GM20431 (cell line): ENCODE results near the gene DYNC1LI1.
"Not testable (repeated sequence)": the region's sequence is repeated elsewhere in the genome, so short reads cannot be mapped to it uniquely, and the experiment has no call there.

ENCODE experiments used
- in situ Hi-C: fragments of 300-500 bp; cut with MseI, MboI; formaldehyde crosslinking; loops from one replicate; pipeline ENCODE4 v1.15.0; 2020; ENCODE audit warnings: low sequenced_read_pairs; ENCODE audit not compliant: unreplicated experiment

DYNC1LI1 gene

GRCh38 chr3:32586356-32586755, 15.7 kb upstream of the DYNC1LI1 start:
- in situ Hi-C loops = no loop called here

DNA sequence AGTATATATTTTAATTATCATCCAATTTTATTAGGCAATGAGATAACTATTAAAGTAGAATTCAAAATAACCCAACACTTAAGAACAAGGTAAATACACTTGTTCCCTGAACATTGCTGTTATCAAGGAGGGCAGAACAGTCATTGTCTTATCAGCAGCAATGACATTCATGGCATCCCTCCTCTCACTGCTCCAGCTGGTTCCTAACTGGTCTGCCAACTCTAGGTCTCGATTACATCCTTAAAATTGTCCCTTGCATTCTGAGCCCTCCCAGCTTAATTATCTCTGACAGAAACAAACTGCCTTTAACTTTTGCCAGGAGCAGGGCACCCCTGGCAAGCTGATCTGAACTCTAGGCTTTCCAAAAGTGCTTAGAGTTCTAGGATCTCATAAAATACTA, 14.0 kb upstream of the DYNC1LI1 start:
- in situ Hi-C loops = no loop called here

DNA sequence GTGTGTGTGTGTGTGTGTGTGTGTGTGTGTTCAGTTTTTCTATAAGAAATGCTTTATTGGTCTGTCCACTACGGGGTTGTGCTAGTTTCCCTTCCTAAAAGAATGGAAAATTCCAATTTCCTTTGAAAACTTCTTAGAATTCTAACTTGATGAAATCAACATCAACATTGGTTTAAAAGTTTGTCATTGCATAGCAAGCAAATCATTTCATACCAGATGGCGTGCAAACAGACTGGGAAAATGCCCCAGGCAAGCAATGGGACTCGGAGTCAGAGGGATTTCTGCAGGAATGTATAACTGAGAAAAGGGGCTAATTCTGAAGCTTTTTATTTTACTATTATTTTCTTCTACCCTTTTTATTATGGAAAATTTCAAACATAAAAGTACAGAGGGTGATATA, 13.1 kb upstream of the DYNC1LI1 start:
- in situ Hi-C loops = no loop called here

DNA sequence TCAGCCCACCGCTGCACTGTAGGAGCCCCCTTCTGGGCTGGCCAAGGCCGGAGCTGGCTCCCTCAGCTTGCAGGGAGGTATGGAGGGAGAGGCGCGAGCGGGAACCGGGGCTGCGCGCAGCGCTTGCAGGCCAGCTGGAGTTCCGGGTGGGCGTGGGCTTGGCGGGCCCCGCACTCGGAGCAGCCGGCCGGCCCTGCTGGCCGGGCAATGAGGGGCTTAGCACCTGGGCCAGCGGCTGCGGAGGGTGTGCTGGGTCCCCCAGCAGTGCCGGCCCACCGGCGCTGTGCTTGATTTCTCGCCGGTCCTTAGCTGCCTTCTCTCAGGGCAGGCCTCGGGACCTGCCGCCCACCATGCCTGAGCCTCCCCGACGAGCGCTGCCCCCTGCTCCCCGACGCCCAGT, 8.0 kb upstream of the DYNC1LI1 start:
- in situ Hi-C loops = not testable (repeated sequence)

DNA sequence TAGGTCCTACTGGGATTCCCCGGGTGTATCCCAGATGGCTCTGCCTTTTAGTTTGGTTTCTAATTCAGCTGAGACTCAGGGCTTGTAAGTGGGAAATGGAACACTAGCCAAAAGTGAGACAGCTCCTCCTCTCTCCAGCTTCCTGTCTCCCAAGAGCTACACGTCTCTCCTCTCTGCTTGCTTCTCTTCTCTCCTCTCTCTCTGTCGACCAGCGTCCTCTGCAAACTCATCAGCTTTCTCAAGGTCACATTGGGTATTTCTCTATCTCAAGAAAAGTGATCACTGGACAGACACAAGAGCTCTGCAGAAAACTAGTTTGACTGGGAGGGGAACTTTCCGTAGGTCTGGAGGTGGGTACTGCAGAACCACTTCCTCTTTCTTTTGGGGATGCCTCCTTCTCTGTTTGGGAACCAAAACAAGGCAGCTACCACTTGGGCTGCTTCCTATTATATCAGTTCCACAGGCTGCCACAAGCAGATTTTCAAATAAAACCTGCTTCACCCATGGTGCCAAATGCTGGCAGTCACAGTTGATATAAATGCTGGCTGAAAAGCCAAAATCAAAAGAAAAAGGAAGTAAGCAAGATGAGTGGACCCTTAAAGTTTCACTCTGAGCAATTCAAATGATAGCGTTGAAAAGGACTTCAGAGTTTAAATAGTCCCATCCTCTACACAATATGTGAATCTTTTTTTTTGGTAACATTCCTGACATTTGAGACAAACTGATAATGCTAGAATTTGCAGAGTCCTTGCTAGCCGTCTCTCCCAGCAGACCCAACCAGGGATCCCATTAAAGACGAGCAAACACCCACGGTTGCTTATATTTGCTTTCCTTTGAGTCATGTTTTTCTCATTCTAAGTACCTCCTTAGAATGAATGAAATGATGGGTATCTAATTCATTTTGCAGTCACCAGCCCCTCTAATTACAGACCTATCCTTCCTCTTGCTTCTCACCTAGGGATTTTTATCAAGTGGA, 7.2 kb upstream of the DYNC1LI1 start:
- in situ Hi-C loops = no loop called here

- in situ Hi-C loops = no loop called here
These were observed 6.5 kb upstream of the DYNC1LI1 start for GRCh38 chr3:32577174-32577573.

GRCh38 chr3:32575451-32576113, 4.9 kb upstream of the DYNC1LI1 start:
- in situ Hi-C loops = no loop called here

- in situ Hi-C loops = no loop called here
These were observed 481 bp upstream of the DYNC1LI1 start for GRCh38 chr3:32571192-32571485.

GRCh38 chr3:32569540-32570420, 878 bp downstream of the DYNC1LI1 start:
- in situ Hi-C loops = no loop called here

GRCh38 chr3:32568953-32569352, 1.7 kb downstream of the DYNC1LI1 start:
- in situ Hi-C loops = no loop called here

DNA sequence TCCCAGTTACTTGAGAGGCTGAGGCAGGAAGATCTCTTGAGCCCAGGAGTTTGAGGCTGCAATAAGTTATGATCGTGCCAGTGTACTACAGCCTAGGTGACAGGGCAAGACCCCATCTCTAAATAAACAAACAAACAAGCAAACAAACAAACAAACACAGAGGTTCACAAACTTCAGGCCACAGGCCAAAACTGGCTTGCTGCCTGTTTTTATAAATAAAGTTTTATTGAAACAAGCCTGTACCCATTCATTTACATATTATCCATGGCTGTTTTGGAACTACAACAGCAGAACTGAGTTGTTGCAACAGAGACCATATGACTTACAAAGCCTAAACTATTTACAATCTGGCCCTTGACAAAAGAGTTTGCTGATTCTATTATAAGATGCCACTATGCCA, 6.5 kb downstream of the DYNC1LI1 start:
- in situ Hi-C loops = no loop called here

DNA sequence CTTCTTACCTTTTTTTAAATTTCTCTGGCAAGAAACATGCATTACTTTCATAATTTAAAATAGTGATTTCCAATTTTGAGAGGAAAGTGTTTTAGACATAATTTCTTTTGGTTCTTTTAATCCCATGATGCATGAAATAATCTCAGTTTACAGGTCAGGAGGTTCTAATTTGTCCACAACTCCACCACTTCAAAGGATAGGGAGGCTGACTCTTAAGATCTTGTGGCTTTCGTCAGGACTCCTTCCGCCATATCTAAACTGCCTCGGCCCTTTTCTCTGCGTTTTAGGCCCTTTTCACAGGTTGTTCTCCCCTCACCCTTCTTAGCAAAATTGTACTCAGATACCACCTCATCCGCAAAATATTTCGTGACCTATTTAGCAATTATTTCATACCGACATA, 8.0 kb downstream of the DYNC1LI1 start:
- in situ Hi-C loops = no loop called here

DNA sequence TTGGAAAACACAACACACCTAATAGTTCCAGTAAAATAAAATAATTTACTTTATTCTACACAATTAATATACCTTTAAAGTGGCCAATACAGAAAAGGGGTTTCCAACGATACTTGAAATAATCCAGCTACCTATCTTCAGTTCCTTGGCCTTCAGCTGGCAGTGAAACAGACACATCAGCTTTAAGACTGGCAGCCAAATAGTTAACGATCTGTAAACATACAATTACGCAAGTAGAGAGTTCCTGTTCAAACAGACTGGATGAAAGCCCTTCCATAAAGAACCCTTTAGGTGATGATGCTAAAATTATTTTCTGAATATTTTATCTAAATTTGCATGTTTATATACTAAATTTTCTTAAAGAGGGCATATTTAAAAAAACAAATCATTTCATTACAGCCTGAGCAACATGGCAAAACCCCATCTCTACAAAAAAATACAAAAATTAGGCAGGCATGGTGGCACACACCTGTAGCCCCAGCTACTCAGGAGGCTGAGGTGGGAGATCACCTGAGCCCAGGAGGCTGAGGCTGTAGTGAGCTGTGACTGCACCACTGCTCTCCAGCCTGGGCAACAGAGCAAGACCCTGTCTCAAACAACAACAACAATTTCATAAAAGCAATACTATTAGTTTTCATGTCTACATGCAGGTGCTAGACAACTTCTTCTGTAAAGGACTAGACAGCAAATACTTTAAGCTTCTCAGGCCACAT, 12.9 kb downstream of the DYNC1LI1 start:
- in situ Hi-C loops = no loop called here

GRCh38 chr3:32556332-32556731, 14.3 kb downstream of the DYNC1LI1 start:
- in situ Hi-C loops = no loop called here

GRCh38 chr3:32553973-32554372, 16.7 kb downstream of the DYNC1LI1 start:
- in situ Hi-C loops = no loop called here

DNA sequence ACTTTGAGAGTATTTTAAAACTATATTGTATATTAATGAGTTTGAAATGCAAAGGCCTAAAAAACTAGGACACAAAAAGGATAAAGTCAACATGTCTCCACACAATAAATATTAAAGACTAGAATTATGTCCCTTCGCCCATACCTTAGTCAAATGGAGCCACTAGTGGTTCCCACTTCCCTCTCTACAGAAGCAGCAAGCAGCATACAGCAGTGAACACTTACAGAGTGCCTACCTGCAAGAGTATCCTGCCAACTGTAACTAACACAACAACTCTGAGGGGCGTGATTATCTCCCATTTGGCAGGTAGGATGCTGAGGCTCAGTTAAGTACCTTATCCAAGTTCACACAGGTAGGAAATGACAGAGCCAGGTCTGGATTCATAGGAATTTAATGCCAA, 17.2 kb downstream of the DYNC1LI1 start:
- in situ Hi-C loops = no loop called here

GRCh38 chr3:32552013-32552412, 18.6 kb downstream of the DYNC1LI1 start:
- in situ Hi-C loops = no loop called here

DNA sequence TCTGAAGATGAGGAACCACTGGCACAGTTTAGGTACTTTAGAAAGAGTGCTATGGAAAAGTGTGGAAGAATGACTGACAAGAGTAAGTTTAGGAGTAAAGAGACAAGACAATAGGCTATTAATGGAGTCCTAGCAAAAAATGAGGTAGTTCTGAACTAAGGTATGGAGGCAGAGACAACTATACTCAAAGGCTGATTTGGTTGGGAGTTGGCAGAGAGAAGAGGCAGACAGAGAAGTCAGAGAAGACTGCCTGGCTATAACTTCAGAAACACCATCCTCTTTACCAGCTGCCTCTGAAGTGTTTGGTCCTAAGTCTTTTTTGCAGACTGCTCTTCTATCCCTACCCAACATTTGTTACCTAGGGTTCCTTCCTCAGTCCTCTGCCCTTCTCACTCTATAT, 19.2 kb downstream of the DYNC1LI1 start:
- in situ Hi-C loops = no loop called here

GRCh38 chr3:32551087-32551486, 19.6 kb downstream of the DYNC1LI1 start:
- in situ Hi-C loops = no loop called here

GRCh38 chr3:32545305-32545704, 25.4 kb downstream of the DYNC1LI1 start:
- in situ Hi-C loops = no loop called here
